Brain microvascular endothelial cell (primary cell): ENCODE results near the gene COQ10B.

Experiments
- DNase-seq: peaks from one replicate; pipeline ENCODE4 v3.0.0-alpha.2; 2020
- H3K27ac ChIP-seq: fragments of 250-450 bp; sonication (Bioruptor Pico); 2 replicates; pipeline ENCODE4 v1.5.1; 2020; ENCODE audit warnings: mild to moderate bottlenecking, moderate library complexity
- H3K27me3 ChIP-seq: fragments of 250-450 bp; sonication (Bioruptor Pico); replicated peaks from 2 replicates; pipeline ENCODE4 v1.5.1; 2020; ENCODE audit warnings: mild to moderate bottlenecking
- H3K36me3 ChIP-seq: fragments of 250-450 bp; sonication (Bioruptor Pico); replicated peaks from 2 replicates; pipeline ENCODE4 v1.5.1; 2020; ENCODE audit warnings: mild to moderate bottlenecking
- H3K4me3 ChIP-seq: 2 replicates; pipeline ENCODE4 v1.5.1; 2011; ENCODE audit warnings: low read depth, mild to moderate bottlenecking, control low read depth, low read length, moderate library complexity
- CTCF ChIP-seq: IDR thresholded peaks from 2 replicates; pipeline ENCODE4 v1.5.1; 2011; ENCODE audit warnings: low read depth, mild to moderate bottlenecking, moderate library complexity, low read length, control low read depth, inconsistent platforms; ENCODE audit errors: missing control alignments
- in situ Hi-C: cut with HindIII; loops from 2 replicates; pipeline ENCODE4 v1.10.0; 2017; ENCODE audit warnings: low sequenced_read_pairs, low pct_ligation_motif_present

COQ10B gene

DNA sequence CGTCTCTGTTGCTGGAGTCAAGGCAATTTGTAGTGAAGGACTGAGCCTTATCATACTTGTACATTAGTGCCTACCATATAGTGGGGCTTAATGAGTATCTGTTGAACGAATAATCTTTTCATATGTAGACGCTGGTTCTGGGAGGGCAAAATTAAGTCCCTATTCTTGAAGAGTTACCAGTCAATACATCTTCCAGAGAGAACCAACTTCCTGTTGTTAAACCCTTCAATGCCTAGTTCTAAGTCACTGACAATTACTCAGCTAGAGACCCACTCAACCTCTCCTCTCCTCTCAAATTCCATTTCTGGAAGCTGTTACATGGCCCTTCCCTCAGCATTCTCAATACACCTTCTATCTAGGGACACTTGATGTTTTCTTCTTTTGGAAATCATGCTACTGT is 61.4 kb downstream of the COQ10B start:
- no peak for DNase-seq
- Histone ChIP-seq H3K4me3 (no peak overlapping the region), H3K27ac (no peak overlapping the region), H3K36me3 (no peaks in the 10 kb centered on the region), H3K27me3 (no peaks in the 10 kb centered on the region)
- no peak for TF ChIP-seq CTCF
- in situ Hi-C loops, result no loop called here

GRCh38 chr2:197515315-197515738 is 62.0 kb downstream of the COQ10B start:
- DNase-seq, result no peak
- Histone ChIP-seq H3K36me3 (no peaks in the 10 kb centered on the region), H3K4me3 (peak overlapping the region; percentile 92), H3K27ac (peak overlapping the region; percentile 33), H3K27me3 (no peaks in the 10 kb centered on the region)
- no peak for TF ChIP-seq CTCF
- in situ Hi-C loops, result no loop called here

DNA sequence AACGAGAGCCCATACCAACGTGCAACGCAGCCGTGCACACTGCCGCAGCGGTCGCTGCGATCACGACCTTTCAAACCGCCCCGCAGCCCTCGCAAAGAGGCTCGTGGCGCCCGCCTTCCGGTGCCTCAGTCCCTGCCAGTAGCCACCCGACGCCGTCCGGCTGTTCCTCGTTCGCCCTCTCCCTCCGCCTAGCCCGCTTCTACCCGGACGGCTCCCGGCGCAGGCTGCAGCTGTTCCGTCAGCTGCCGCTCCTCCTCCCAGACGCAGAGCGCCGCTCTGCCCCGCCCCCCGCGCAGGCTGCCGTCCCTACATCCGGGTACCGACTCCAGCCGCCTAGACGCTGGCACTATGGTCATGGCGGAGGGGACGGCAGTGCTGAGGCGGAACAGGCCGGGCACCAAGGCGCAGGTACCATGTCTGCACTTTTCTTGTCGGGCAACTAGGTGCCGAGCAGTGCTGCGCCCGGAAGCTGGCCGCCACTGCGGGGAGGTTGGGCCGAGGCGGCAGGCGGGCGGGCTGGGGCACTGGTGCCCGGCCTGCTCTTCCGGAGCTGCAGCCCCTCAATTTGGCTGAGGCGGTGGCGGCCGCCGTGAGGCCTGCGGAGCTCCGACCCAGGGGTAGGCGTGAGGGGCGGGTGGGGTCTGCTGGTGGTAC is 62.5 kb downstream of the COQ10B start, which contains the start of gene MOB4:
TSS of gene MOB4 (plus strand) at position 328 of the 654 bp plus-strand sequence. CDS start at position 349, 21 bp downstream.
- peak; percentile 88 for DNase-seq
- peak within 1 kb of the TSS; percentile 45 for H3K27ac ChIP-seq
- peak within 1 kb of the TSS; percentile 92 for H3K4me3 ChIP-seq
- no peaks in the 10 kb centered on the region for H3K36me3 ChIP-seq
- in situ Hi-C loops, result no loop called here
- no peak for TF ChIP-seq CTCF
- no peaks in the 10 kb centered on the region for H3K27me3 ChIP-seq

GRCh38 chr2:197516393-197516761 is 63.0 kb downstream of the COQ10B start:
- no peak for TF ChIP-seq CTCF
- Histone ChIP-seq H3K27ac (peak overlapping the region; percentile 45), H3K36me3 (no peaks in the 10 kb centered on the region), H3K27me3 (no peaks in the 10 kb centered on the region), H3K4me3 (peak overlapping the region; percentile 92)
- DNase-seq, result no peak
- in situ Hi-C loops, result no loop called here

- Histone ChIP-seq H3K36me3 (no peaks in the 10 kb centered on the region), H3K4me3 (peak overlapping the region; percentile 92), H3K27me3 (no peaks in the 10 kb centered on the region), H3K27ac (no peak overlapping the region)
- in situ Hi-C loops, result no loop called here
- TF ChIP-seq CTCF, result no peak
- DNase-seq, result no peak
Measured at GRCh38 chr2:197517150-197517549, 63.8 kb downstream of the COQ10B start.
